ENCODE data around the gene PRPSAP2. TPM values are rescaled to one million over a fixed set of nuclear protein-coding genes. Genes with fewer than 3 reads are reported as not detected.

Gene PRPSAP2
- total and polyA plus RNA-seq, 2 donors (not counting 1 experiment from before 2014, with no cell fraction given), result 27.1 to 58.8 TPM

DNA sequence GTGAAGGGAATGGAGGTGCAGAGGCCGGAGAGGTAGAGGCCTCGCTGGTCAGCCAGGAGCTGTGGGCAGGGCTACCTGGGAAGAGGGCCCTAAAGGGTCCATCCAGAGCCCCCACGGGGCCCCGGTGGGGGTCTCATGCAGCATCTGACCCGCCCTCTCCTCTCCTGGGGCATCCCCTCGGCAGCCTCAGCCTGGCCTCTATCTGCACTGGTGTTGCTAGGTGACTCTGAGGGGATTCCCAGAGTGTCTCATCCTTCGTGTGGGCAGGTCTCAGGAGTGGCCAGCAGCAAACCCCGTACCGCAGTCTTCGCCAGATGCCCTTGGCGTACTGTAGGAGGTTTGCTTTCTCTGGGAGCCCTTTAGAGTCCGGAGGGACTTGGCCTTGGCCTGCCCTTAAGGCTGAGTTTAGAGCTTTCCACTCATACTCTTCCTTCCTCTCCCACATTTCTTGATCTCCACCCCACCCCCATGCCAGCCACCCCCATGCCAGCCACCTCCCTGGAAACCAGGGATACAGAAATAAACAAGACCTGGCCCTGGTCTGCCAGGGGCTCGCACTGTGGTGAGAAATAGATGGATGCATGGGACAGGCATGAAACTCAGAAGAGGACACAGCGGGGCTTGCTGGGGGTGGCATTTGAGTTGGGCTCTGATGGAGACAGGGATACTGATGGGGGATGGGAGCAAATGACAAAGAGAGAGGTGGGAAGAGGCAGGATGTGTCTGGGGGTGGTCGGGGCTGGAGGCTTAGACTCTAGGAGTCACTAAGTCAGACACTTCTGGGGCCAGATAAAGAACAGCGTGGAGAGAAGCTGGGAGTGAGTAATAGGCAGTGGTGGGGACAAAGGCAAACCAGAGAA is 103.9 kb downstream of the PRPSAP2 start:
- no peaks in the 10 kb centered on the region for H3K36me3 ChIP-seq (replicated peaks in 1 of 2; ENCODE audit: control extremely low read depth in 1 of 2, control insufficient read depth in 1 of 2, extremely low read depth in 1 of 2, insufficient read depth in 2 of 2, low read length in 1 of 2)
- H3K9me3 ChIP-seq (ENCODE audit: control extremely low read depth in 1 of 3, control insufficient read depth in 2 of 3, insufficient read depth in 1 of 3, low read length in 2 of 3), result no peaks in the 10 kb centered on the region
- DNase-seq (peak; percentile 32), ATAC-seq (ENCODE audit: low read depth) (no peak)
- H3K4me3 ChIP-seq (ENCODE audit: control extremely low read depth in 1 of 5, extremely low read depth in 1 of 5, insufficient read depth in 1 of 5, low read depth in 2 of 5, low read length in 4 of 5), result no peak overlapping the region
- ChIA-PET CTCF (interaction anchor here (0.7 to 2.8 kb wide), 24 partner anchors 8 to 345 kb away, joined by 3 to 21 read pairs (median 6); partner anchors contain the start of gene FAM83G), POLR2A (interaction anchor here (0.6 kb wide), 1 partner anchor 338 kb away, joined by 5 read pairs; no protein-coding TSS in a partner anchor)
- WGBS (ENCODE audit: insufficient coverage), result 89% methylated on average over 14 of the region's 16 CpGs
- no peak for TF ChIP-seq EZH2 (IDR thresholded peaks at IDR 0.05; ENCODE audit: borderline replicate concordance, insufficient read depth, low read depth, low read length, poor library complexity, severe bottlenecking)
- no peak for TF ChIP-seq CTCF (IDR thresholded peaks at IDR 0.05)
- no peak overlapping the region for H3K27ac ChIP-seq (ENCODE audit: low read length in 2 of 2)
- intact Hi-C loops (cut with micrococcal nuclease), result no loop called here
- H3K4me3 Mint-ChIP-seq, result no peak overlapping the region
- no peaks in the 10 kb centered on the region for H4K20me1 ChIP-seq (ENCODE audit: control insufficient read depth, insufficient read depth, low read length, poor library complexity, severe bottlenecking)
- H3K4me1 Mint-ChIP-seq, result peaks cover 5% of the 10 kb centered on the region
- H3K27me3 Mint-ChIP-seq, result no peaks in the 10 kb centered on the region
- H3K27ac Mint-ChIP-seq, result no peak overlapping the region
- no peaks in the 10 kb centered on the region for H3K27me3 ChIP-seq (replicated peaks in 1 of 4; ENCODE audit: control extremely low read depth in 1 of 4, control insufficient read depth in 3 of 4, insufficient read depth in 4 of 4, low read length in 3 of 4)
- H3K4me1 ChIP-seq (ENCODE audit: control insufficient read depth in 2 of 2, insufficient read depth in 2 of 2, low read length in 2 of 2), result peaks cover 0 to 13% of the 10 kb centered on the region in 2 donors
- H2AFZ ChIP-seq (ENCODE audit: insufficient read depth, low read depth, low read length, poor library complexity, severe bottlenecking), result no peak overlapping the region
- no peak overlapping the region for H3K9ac ChIP-seq (ENCODE audit: low read length)
- no peaks in the 10 kb centered on the region for H3K79me2 ChIP-seq (ENCODE audit: control insufficient read depth, insufficient read depth, low read length)
- H3K4me2 ChIP-seq (replicated peaks; ENCODE audit: low read depth, low read length, poor library complexity, severe bottlenecking), result no peak overlapping the region
- no peaks in the 10 kb centered on the region for H3K9me3 Mint-ChIP-seq (ENCODE audit: insufficient read depth)

- Histone ChIP-seq H3K9ac (ENCODE audit: low read length) (no peak overlapping the region), H3K4me3 (ENCODE audit: control extremely low read depth in 1 of 5, extremely low read depth in 1 of 5, insufficient read depth in 1 of 5, low read depth in 2 of 5, low read length in 4 of 5) (no peak overlapping the region), H3K27me3 (replicated peaks in 1 of 4; ENCODE audit: control extremely low read depth in 1 of 4, control insufficient read depth in 3 of 4, insufficient read depth in 4 of 4, low read length in 3 of 4) (no peaks in the 10 kb centered on the region), H3K4me2 (replicated peaks; ENCODE audit: low read depth, low read length, poor library complexity, severe bottlenecking) (no peak overlapping the region), H2AFZ (ENCODE audit: insufficient read depth, low read depth, low read length, poor library complexity, severe bottlenecking) (no peak overlapping the region), H3K27ac (ENCODE audit: low read length in 2 of 2) (no peak overlapping the region), H3K4me1 (ENCODE audit: control insufficient read depth in 2 of 2, insufficient read depth in 2 of 2, low read length in 2 of 2) (peaks cover 0 to 13% of the 10 kb centered on the region in 2 donors), H3K79me2 (ENCODE audit: control insufficient read depth, insufficient read depth, low read length) (no peaks in the 10 kb centered on the region), H3K36me3 (replicated peaks in 1 of 2; ENCODE audit: control extremely low read depth in 1 of 2, control insufficient read depth in 1 of 2, extremely low read depth in 1 of 2, insufficient read depth in 2 of 2, low read length in 1 of 2) (no peaks in the 10 kb centered on the region), H4K20me1 (ENCODE audit: control insufficient read depth, insufficient read depth, low read length, poor library complexity, severe bottlenecking) (no peaks in the 10 kb centered on the region), H3K9me3 (ENCODE audit: control extremely low read depth in 1 of 3, control insufficient read depth in 2 of 3, insufficient read depth in 1 of 3, low read length in 2 of 3) (no peaks in the 10 kb centered on the region)
- intact Hi-C loops (cut with micrococcal nuclease), result no loop called here
- 92% methylated on average over 6 of the region's 6 CpGs for WGBS (ENCODE audit: insufficient coverage)
- Mint-ChIP-seq H3K27me3 (no peaks in the 10 kb centered on the region), H3K27ac (no peak overlapping the region), H3K4me3 (no peak overlapping the region), H3K4me1 (peaks cover 5% of the 10 kb centered on the region), H3K9me3 (ENCODE audit: insufficient read depth) (no peaks in the 10 kb centered on the region)
- ChIA-PET POLR2A (interaction anchor here (0.6 kb wide), 1 partner anchor 338 kb away, joined by 5 read pairs; no protein-coding TSS in a partner anchor), CTCF (interaction anchor here (1.6 to 2.8 kb wide), 3 partner anchors 28 to 54 kb away, joined by 4 to 21 read pairs (median 6); partner anchors contain the start of gene FAM83G)
- TF ChIP-seq EZH2 (IDR thresholded peaks at IDR 0.05; ENCODE audit: borderline replicate concordance, insufficient read depth, low read depth, low read length, poor library complexity, severe bottlenecking) (no peak), CTCF (IDR thresholded peaks at IDR 0.05) (no peak)
- no peak for DNase-seq
- ATAC-seq (ENCODE audit: low read depth), result no peak
Measured at GRCh38 chr17:18962494-18962815, 104.5 kb downstream of the PRPSAP2 start.

Data from B cell (primary cell).